Activated CD8-positive, alpha-beta memory T cell treated with anti-CD3 and anti-CD28 coated beads, Interleukin-2, amount 10 ng/mL, durations not matched to agents 7 days and 5 days (primary cell): ENCODE results near the gene LIPK. TPM values are rescaled to one million over a fixed set of nuclear protein-coding genes. Genes with fewer than 3 reads are reported as not detected.

Source experiments
- total RNA-seq, 2 experiments: library from RNA; stranded (reverse); gene quantifications; one replicate each; pipeline ENCODE4 v1.2.3, GENCODE V29; 2021

Gene LIPK
- total RNA-seq, 2 experiments from 2014 or later = not detected

Other genes starting within 250 kb of the LIPK start
- gene RNLS, start 122.9 kb upstream of the LIPK start, total RNA-seq = 1 to 10 TPM; 2.9 to 3.7 TPM
- not detected for gene LIPJ, start 119.5 kb upstream of the LIPK start, total RNA-seq
- gene LIPF, start 41.8 kb upstream of the LIPK start, total RNA-seq = not detected
- gene LIPN, start 53.8 kb downstream of the LIPK start, total RNA-seq = not detected
- gene LIPM, start 96.5 kb downstream of the LIPK start, total RNA-seq = not detected
- gene ANKRD22, start 145.6 kb downstream of the LIPK start, total RNA-seq = under 1 TPM in 1 of 2 experiments, not detected in 1; 0.37 TPM
- gene STAMBPL1, start 174.0 kb downstream of the LIPK start, total RNA-seq = 10 to 100 TPM; 29.2 to 53.0 TPM
- 10 to 100 TPM; 28.2 to 34.5 TPM for gene ACTA2, start 246.5 kb downstream of the LIPK start, total RNA-seq